Breast epithelium (tissue), 4 donors: ENCODE measurements around the gene POU5F1. TPM values are rescaled to one million over a fixed set of nuclear protein-coding genes. Genes with fewer than 3 reads are reported as not detected.

Source experiments
- DNase-seq, 2 donors: peaks; one replicate each; pipeline ENCODE4 v3.0.0-alpha.2; 2019; ENCODE audit warnings: low spot score in 2 of 2
- H3K27ac ChIP-seq, 2 donors: fragments of 200-600 bp; sonication (generic) in 1 of 2; one replicate each; pipeline ENCODE4 v1.5.1; 2016 to 2019; ENCODE audit warnings: mild to moderate bottlenecking in 1 of 2
- H3K27me3 ChIP-seq, 2 donors: fragments of 200-600 bp; sonication (generic) in 1 of 2; one replicate each; pipeline versions ENCODE4 v1.5.1 to v1.6.0; 2017 to 2019; ENCODE audit warnings: control low read depth in 1 of 2, mild to moderate bottlenecking in 1 of 2
- H3K36me3 ChIP-seq: fragments of 200-600 bp; one replicate; pipeline ENCODE4 v1.5.1; 2019
- H3K4me1 ChIP-seq, 2 donors: fragments of 200-600 bp; sonication (generic); one replicate each; pipeline ENCODE4 v1.5.1; 2016 to 2019; ENCODE audit warnings: control low read depth in 1 of 2
- H3K4me3 ChIP-seq, 3 donors: fragments of 200-600 bp; sonication (generic); 1 replicate in 2 of 3; 2 replicates in 1 of 3; pipeline ENCODE4 v1.5.1; 2016 to 2019; ENCODE audit warnings: mild to moderate bottlenecking in 3 of 3, moderate library complexity in 2 of 3
- H3K9me3 ChIP-seq, 2 donors: fragments of 200-600 bp; sonication (generic) in 1 of 2; one replicate each; pipeline ENCODE4 v1.5.1; 2016 to 2019; ENCODE audit warnings: control low read depth in 1 of 2
- POLR2A ChIP-seq: fragments of 450-650 bp; IDR thresholded peaks from one replicate; pipeline ENCODE4 v1.6.1; 2016; ENCODE audit warnings: antibody characterized with exemption, mild to moderate bottlenecking, moderate library complexity
- POLR2AphosphoS5 ChIP-seq, 3 donors: sonication (generic); formaldehyde crosslinking; IDR thresholded peaks; one replicate each; pipeline ENCODE4 v1.6.1; 2017; ENCODE audit warnings: antibody characterized with exemption in 3 of 3
- intact Hi-C: fragments of 100-400 bp; cut with DNase I; formaldehyde crosslinking; loops from one replicate; pipeline ENCODE4 v1.15.1; 2023; ENCODE audit warnings: low total_unique reads
- total RNA-seq, 3 donors: library from RNA; depleted of rRNA; stranded (reverse); fragments of >200 nt; gene quantifications; one replicate each; pipeline ENCODE4 v1.1.0, GENCODE V29; 2016
- TF ChIP-seq, protein P1 (sequence below), 3 donors: fragments of 450-650 bp; IDR thresholded peaks; one replicate each; pipeline ENCODE4 v1.5.1; 2016 to 2017; ENCODE audit warnings: antibody characterized with exemption in 3 of 3, mild to moderate bottlenecking in 3 of 3, moderate library complexity in 3 of 3

The POU5F1 gene
- total RNA-seq, 3 donors from 2014 or later = 0.64 to 4.5 (median 0.98) TPM

DNA sequence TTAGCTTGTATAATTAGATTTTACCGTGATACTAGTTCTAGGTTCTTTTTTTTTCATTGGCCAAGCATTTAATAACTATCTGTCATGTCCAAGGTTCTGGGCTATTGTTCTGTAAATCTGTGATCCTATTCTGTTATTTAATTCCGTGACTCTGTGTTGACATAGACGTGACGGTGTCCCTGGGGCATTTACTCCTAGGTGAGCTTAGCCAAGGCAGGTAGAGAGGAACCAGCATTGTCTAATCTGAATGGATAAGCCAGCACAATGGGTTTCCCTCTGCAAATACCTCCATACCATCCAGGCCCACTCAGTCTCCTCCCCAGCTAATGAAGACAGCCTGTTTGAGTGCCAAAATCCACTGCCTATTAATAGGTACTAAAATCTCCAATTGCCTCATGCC is 41.4 kb downstream of the POU5F1 start:
- no peaks in the 10 kb centered on the region for H3K27me3 ChIP-seq

DNA sequence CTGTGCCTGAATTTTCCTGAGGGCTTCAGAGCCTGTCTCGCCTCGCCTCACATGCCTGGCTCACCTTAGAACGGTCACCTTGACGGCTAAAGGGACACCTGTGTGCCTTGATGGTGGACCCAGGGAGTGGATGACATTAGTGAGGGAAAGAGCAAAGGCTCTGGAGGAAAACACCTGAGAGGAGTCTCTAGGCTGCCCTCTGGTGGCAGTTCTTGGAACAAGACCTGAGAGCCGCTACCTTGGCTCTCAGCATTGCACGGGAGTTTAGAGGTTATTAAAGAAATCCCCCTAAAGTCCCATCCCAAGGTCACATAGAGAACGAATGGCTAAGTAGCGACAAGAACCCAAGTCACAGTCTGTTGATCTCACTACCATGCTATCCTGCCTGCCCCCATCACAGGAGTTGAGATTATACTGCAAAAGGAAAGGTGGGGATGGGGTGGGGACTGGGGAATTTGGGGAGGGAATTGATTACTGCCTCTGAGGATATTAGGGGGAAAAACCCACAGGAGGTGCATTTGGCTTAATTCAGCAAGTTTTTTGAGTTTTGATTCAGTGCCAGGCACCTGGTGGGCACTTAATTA is 42.3 kb downstream of the POU5F1 start:
- Histone ChIP-seq H3K4me3 (no peak overlapping the region), H3K27me3 (no peaks in the 10 kb centered on the region), H3K9me3 (no peaks in the 10 kb centered on the region), H3K27ac (no peak overlapping the region), H3K4me1 (peaks cover 0 to 6% of the 10 kb centered on the region in 2 donors), H3K36me3 (no peaks in the 10 kb centered on the region)
- peak in 1 of 2 donors; percentile 70 for DNase-seq
- intact Hi-C loops = loop anchor here (10.0 kb wide), 1 partner anchor 247 kb away; no protein-coding TSS in a partner anchor
- TF ChIP-seq POLR2AphosphoS5 (IDR thresholded peaks at IDR 0.05) = no peak
- TF ChIP-seq, protein P1, sequence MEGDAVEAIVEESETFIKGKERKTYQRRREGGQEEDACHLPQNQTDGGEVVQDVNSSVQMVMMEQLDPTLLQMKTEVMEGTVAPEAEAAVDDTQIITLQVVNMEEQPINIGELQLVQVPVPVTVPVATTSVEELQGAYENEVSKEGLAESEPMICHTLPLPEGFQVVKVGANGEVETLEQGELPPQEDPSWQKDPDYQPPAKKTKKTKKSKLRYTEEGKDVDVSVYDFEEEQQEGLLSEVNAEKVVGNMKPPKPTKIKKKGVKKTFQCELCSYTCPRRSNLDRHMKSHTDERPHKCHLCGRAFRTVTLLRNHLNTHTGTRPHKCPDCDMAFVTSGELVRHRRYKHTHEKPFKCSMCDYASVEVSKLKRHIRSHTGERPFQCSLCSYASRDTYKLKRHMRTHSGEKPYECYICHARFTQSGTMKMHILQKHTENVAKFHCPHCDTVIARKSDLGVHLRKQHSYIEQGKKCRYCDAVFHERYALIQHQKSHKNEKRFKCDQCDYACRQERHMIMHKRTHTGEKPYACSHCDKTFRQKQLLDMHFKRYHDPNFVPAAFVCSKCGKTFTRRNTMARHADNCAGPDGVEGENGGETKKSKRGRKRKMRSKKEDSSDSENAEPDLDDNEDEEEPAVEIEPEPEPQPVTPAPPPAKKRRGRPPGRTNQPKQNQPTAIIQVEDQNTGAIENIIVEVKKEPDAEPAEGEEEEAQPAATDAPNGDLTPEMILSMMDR (IDR thresholded peaks at IDR 0.05) = peak; percentile 64 to 76 (median 66)
- no peak for TF ChIP-seq POLR2A

More for the DNA sequence above, 41.4 kb downstream of the POU5F1 start:
- H3K36me3 ChIP-seq = no peaks in the 10 kb centered on the region
- no peaks in the 10 kb centered on the region for H3K4me1 ChIP-seq
- H3K27ac ChIP-seq = peak overlapping the region; percentile 22 to 23
- no peaks in the 10 kb centered on the region for H3K9me3 ChIP-seq
- DNase-seq = peak in 1 of 2 donors; percentile 53
- no peak for TF ChIP-seq POLR2A
- TF ChIP-seq, protein P1 (IDR thresholded peaks at IDR 0.05) = no peak
- intact Hi-C loops = loop anchor here (10.0 kb wide), 1 partner anchor 246 kb away; no protein-coding TSS in a partner anchor
- H3K4me3 ChIP-seq = no peak overlapping the region

DNA sequence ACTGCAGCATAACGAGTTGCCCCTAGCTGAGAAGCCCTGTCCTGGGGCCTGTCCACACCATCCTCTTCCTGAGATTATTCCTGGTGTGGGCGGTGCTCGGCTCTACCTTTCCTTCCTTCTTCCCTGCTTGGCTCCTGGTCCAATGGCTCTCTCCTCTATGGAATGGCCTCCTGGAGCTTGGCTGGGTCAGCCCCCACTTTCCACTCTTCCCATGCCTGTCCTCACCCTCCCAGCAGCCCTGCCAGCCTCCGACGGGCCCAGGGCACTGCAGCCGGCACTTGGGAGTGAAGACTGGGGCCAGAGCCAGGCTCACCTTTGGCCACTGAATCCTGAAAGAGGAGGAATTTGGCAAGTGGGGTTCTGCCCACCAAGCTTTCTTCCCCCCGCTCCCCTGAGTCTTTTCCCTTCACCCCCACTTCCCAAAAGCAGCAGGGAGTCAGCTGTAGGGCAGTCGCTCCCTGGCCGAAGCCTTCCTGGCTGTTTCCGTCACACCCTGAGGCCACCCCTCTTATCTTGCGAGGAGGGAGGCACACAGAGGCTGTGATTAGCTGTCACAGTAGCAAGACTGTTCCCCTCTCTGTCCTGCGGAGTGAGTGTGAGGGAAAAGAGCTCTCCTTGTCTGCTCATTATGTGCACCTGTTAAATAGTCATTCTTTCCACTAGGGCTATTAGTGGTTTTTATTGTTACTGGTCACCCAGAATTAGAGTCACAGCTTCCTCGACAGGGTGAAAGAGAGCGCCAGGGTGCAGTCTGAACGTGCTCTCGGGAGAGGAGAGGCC is 43.9 kb downstream of the POU5F1 start:
- intact Hi-C loops = loop anchor here (10.0 kb wide), 1 partner anchor 248 kb away; no protein-coding TSS in a partner anchor
- Histone ChIP-seq H3K27ac (peak overlapping the region; percentile 80 to 88), H3K4me1 (peaks cover 0 to 8% of the 10 kb centered on the region in 2 donors), H3K4me3 (no peak overlapping the region), H3K9me3 (no peaks in the 10 kb centered on the region), H3K27me3 (no peaks in the 10 kb centered on the region), H3K36me3 (no peaks in the 10 kb centered on the region)
- no peak for DNase-seq
- TF ChIP-seq, protein P1 (IDR thresholded peaks at IDR 0.05) = no peak
- TF ChIP-seq POLR2AphosphoS5 (IDR thresholded peaks at IDR 0.05) (no peak), POLR2A (no peak)

DNA sequence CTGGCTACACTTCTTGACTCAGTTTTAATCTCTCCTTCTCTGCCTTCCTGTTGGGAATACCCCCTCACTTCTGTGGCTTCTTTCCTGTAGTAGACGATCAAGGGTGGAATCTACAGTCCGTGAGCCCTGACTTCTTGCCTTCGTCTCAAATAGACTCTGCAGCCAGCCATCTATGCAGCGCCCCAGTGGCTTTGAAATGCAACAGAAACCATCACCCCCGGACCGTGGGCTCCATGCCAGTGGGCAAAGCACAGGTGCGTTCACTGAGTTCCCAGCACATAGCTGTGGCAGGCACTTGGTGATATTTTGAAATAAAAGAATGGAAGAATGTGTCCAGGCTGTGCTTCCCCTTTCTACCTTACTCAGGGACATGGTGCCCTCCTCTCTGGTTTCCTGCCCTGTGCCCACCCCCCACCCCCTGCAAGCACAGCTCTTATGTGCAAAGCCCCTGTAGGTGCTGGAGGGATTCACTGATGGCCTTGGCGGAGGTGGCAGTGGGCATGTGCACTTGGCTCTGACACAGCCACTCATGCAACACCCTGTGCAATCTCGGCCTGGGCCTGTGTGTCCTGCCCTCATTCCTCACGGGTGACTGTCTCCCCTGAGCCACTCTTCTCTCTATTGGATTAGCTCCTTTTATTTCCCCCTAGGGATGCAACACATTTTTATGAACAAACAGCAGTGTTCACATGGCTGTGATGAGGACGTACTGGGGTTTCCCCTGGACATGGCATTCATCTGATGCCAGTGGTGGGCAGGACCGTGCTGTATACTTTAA is 44.7 kb downstream of the POU5F1 start:
- H3K27me3 ChIP-seq = no peaks in the 10 kb centered on the region
- TF ChIP-seq POLR2A (no peak), POLR2AphosphoS5 (IDR thresholded peaks at IDR 0.05) (no peak)
- TF ChIP-seq, protein P1 (IDR thresholded peaks at IDR 0.05) = no peak
- H3K4me3 ChIP-seq = no peak overlapping the region
- intact Hi-C loops = loop anchor here (10.0 kb wide), 1 partner anchor 249 kb away; no protein-coding TSS in a partner anchor
- DNase-seq = peak in 1 of 2 donors; percentile 52
- peak overlapping the region; percentile 80 to 88 for H3K27ac ChIP-seq
- peaks cover 1 to 8% of the 10 kb centered on the region in 2 donors for H3K4me1 ChIP-seq
- no peaks in the 10 kb centered on the region for H3K36me3 ChIP-seq
- H3K9me3 ChIP-seq = no peaks in the 10 kb centered on the region
